ENCODE results near the gene ELAVL1. TPM values are rescaled to one million over a fixed set of nuclear protein-coding genes. Genes with fewer than 3 reads are reported as not detected.
"Not testable (repeated sequence)": the region's sequence is repeated elsewhere in the genome, so short reads cannot be mapped to it uniquely, and the experiment has no call there.

The ELAVL1 gene
- total RNA-seq, 1 donor from 2014 or later: 124 TPM

- no peaks in the 10 kb centered on the region for H3K9me3 Mint-ChIP-seq
- TF ChIP-seq, protein P1, sequence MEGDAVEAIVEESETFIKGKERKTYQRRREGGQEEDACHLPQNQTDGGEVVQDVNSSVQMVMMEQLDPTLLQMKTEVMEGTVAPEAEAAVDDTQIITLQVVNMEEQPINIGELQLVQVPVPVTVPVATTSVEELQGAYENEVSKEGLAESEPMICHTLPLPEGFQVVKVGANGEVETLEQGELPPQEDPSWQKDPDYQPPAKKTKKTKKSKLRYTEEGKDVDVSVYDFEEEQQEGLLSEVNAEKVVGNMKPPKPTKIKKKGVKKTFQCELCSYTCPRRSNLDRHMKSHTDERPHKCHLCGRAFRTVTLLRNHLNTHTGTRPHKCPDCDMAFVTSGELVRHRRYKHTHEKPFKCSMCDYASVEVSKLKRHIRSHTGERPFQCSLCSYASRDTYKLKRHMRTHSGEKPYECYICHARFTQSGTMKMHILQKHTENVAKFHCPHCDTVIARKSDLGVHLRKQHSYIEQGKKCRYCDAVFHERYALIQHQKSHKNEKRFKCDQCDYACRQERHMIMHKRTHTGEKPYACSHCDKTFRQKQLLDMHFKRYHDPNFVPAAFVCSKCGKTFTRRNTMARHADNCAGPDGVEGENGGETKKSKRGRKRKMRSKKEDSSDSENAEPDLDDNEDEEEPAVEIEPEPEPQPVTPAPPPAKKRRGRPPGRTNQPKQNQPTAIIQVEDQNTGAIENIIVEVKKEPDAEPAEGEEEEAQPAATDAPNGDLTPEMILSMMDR (conservative IDR thresholded peaks at IDR 0.05): no peak
- no peaks in the 10 kb centered on the region for H3K36me3 Mint-ChIP-seq
- H3K4me3 Mint-ChIP-seq: no peak overlapping the region
- peaks cover 8% of the 10 kb centered on the region for H3K4me1 Mint-ChIP-seq (ENCODE audit: unreplicated experiment)
- no peak for DNase-seq (ENCODE audit: extremely low spot score, unreplicated experiment)
- peaks cover 8% of the 10 kb centered on the region for H3K27me3 Mint-ChIP-seq
- H3K27ac Mint-ChIP-seq: no peak overlapping the region
Observed at GRCh38 chr19:8038815-8039214, 33.4 kb upstream of the ELAVL1 start.

DNA sequence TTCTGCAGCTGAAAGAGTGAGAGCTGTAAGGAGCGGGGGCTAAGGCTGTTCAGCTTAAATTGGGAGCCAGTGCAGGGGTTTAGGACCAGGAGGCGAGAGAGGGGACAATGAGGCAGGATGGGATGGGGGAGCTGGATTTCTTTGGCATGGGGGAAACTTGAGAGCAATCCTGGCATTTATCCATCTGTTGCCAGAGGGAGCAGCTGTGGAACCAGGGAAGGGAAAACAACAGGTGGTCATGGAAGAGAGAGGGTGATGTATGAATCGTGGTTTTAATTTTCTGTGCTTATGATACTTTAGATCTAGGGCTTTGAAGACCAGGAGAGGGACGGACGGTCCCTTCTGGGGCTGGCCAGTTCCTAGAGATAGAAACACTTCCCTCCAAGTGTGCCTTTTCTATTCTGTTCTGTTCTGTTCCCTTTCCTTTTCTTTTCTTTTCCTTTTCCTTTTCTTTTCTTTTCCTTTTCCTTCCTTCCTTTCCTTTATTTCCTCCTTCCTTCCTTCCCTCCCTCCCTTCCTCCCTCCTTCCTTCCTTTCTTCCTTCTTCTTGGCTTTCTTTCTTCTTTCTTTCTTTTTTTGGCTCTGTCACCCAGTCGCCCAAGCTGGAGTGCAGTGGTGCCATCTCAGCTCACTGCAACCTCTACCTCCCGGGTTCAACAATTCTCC, 31.1 kb upstream of the ELAVL1 start:
- H3K27ac Mint-ChIP-seq: no peak overlapping the region

GRCh38 chr19:8034178-8034525, 28.7 kb upstream of the ELAVL1 start:
- no peaks in the 10 kb centered on the region for H3K36me3 Mint-ChIP-seq
- peaks cover 19% of the 10 kb centered on the region for H3K4me1 Mint-ChIP-seq (ENCODE audit: unreplicated experiment)
- H3K27ac Mint-ChIP-seq: no peak overlapping the region
- H3K4me3 Mint-ChIP-seq: no peak overlapping the region
- peaks cover 8% of the 10 kb centered on the region for H3K27me3 Mint-ChIP-seq
- H3K9me3 Mint-ChIP-seq: no peaks in the 10 kb centered on the region
- DNase-seq (ENCODE audit: extremely low spot score, unreplicated experiment): no peak
- TF ChIP-seq, protein P1 (conservative IDR thresholded peaks at IDR 0.05): no peak

More for the DNA sequence above, 31.1 kb upstream of the ELAVL1 start:
- Mint-ChIP-seq H3K27me3 (peaks cover 8% of the 10 kb centered on the region), H3K36me3 (no peaks in the 10 kb centered on the region), H3K4me1 (ENCODE audit: unreplicated experiment) (peaks cover 15% of the 10 kb centered on the region), H3K4me3 (no peak overlapping the region), H3K9me3 (no peaks in the 10 kb centered on the region)
- TF ChIP-seq, protein P1 (conservative IDR thresholded peaks at IDR 0.05): no peak
- DNase-seq (ENCODE audit: extremely low spot score, unreplicated experiment): no peak

DNA sequence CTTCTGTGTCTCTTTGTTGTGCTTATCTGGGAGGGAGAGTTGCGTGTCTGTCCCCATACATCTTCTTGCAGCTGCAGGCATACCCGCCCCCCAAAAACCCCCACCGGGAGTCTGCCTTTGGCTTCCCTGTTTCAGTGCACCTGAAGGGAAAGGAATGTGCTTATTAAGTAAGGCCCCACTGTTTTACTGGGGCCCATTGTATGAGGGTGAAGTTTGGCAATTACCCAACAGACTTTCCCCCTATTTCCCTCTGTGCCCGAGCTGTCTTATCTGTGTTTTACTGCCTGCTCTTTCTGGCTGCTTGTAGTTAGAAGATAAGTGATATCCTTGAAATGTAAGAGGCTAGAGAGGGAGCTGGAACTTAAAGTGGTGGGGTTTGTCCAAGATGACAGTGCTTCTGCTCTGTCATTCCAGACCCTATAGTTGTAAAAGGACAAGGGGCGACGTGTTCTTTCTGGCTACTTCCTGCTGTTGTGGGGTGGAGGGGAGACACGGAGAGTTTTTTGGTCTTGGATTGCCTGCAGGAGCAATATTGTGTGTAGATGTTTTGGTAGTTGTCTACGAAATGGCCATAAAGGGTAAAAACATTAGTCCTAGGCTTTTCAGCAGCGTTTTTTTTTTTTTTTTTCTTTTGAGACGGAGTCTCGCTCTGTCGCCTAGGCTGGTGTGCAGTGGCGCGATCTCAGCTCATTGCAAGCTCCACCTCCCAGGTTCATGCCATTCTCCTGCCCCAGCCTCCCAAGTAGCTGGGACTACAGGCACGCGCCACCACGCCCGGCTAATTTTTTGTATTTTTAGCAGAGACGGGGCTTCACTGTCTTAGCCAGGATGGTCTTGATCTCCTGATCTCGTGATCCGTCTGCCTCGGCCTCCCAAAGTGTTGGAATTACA, 28.1 kb upstream of the ELAVL1 start:
- Mint-ChIP-seq H3K4me3 (peak overlapping the region; percentile 48), H3K4me1 (ENCODE audit: unreplicated experiment) (peaks cover 23% of the 10 kb centered on the region), H3K27ac (peak overlapping the region; percentile 65)
- H3K27me3 Mint-ChIP-seq; H3K9me3 Mint-ChIP-seq; H3K36me3 Mint-ChIP-seq; DNase-seq (ENCODE audit: extremely low spot score, unreplicated experiment): not testable (repeated sequence)

DNA sequence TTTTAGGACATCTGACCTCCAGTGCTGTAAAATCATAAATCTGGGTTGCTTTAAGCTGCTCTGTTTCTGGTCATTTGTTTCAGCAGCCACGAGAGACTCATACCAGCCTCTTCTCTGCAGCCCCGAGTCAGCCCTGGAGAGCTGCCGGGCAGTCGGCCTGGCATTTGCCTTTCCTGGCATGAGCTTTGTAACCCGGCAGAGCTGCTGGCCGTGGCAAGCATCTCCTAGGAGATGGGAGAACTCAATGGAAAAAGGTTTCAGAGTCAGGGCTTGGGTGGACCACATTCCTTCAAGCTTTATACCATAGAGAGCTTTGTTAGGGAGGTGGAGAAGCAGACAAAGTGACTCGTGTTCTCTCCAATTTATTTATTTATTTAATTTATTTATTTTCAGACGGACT, 25.5 kb upstream of the ELAVL1 start:
- no peak for DNase-seq (ENCODE audit: extremely low spot score, unreplicated experiment)
- Mint-ChIP-seq H3K9me3 (no peaks in the 10 kb centered on the region), H3K36me3 (no peaks in the 10 kb centered on the region), H3K4me3 (no peak overlapping the region), H3K4me1 (ENCODE audit: unreplicated experiment) (peaks cover 16% of the 10 kb centered on the region), H3K27ac (no peak overlapping the region), H3K27me3 (no peaks in the 10 kb centered on the region)
- TF ChIP-seq, protein P1 (conservative IDR thresholded peaks at IDR 0.05): no peak

- H3K27me3 Mint-ChIP-seq: no peaks in the 10 kb centered on the region
- H3K27ac Mint-ChIP-seq: peak overlapping the region; percentile 26
- no peaks in the 10 kb centered on the region for H3K36me3 Mint-ChIP-seq
- H3K9me3 Mint-ChIP-seq: no peaks in the 10 kb centered on the region
- TF ChIP-seq, protein P1 (conservative IDR thresholded peaks at IDR 0.05): peak; percentile 25
- no peak overlapping the region for H3K4me3 Mint-ChIP-seq
- peaks cover 16% of the 10 kb centered on the region for H3K4me1 Mint-ChIP-seq (ENCODE audit: unreplicated experiment)
- no peak for DNase-seq (ENCODE audit: extremely low spot score, unreplicated experiment)
Observed at GRCh38 chr19:8028951-8029491, 23.6 kb upstream of the ELAVL1 start.
